ENCODE measurements around the gene INTS3. TPM values are rescaled to one million over a fixed set of nuclear protein-coding genes. Genes with fewer than 3 reads are reported as not detected.

INTS3 gene
- total and polyA plus RNA-seq, 2 of the 8 experiments (the other 6 are each of a cell fraction or from before 2014, with no cell fraction given), result 66.8 to 93.2 TPM

DNA sequence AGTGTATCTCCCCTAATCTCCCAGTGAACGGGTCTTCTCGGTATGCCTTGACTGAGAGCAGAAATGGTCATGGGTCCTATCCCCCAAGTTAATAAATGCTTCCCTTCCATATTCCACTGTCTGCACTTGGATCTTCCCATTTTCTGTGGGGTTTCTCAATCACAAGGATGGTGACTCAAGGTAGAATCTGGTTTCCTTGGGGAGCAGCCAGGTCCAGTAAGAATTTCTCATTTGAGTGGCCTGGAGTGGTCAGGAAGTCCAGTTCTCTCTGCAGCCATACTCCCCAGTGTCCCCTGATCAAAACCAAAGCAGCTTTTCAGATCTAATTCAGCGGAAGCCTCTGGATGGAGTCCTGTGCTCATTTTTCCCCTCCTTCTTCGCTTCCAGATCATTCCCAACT lies 32.6 kb downstream of the INTS3 start:
- Histone ChIP-seq H3K4me3 (ENCODE audit: extremely low read depth in 1 of 4, insufficient read depth in 2 of 4, low read depth in 3 of 4, low read length in 4 of 4) (no peak overlapping the region), H3K4ac (replicated peaks; ENCODE audit: insufficient read length, low read depth, low read length) (no peak overlapping the region), H2BK5ac (ENCODE audit: low read depth, low read length) (no peak overlapping the region), H4K91ac (replicated peaks; ENCODE audit: insufficient read length, low read length) (no peak overlapping the region), H3K9ac (replicated peaks in 1 of 4; ENCODE audit: extremely low read depth in 1 of 4, low read depth in 3 of 4, low read length in 3 of 4) (no peak overlapping the region), H4K5ac (ENCODE audit: insufficient read length, low read depth, low read length) (no peak overlapping the region), H3K4me1 (replicated peaks in 1 of 4; ENCODE audit: control insufficient read depth in 3 of 4, insufficient read depth in 4 of 4, low read length in 3 of 4) (no peaks in the 10 kb centered on the region), H3K9me3 (ENCODE audit: insufficient read depth in 2 of 2, low read depth in 1 of 2, low read length in 1 of 2) (no peaks in the 10 kb centered on the region), H2BK15ac (ENCODE audit: low read length) (no peak overlapping the region), H3K27me3 (replicated peaks in 1 of 4; ENCODE audit: control insufficient read depth in 3 of 4, extremely low read depth in 1 of 4, insufficient read depth in 3 of 4, low read length in 3 of 4) (no peaks in the 10 kb centered on the region), H2AFZ (ENCODE audit: low read length) (no peak overlapping the region), H3K79me2 (ENCODE audit: control insufficient read depth in 1 of 2, insufficient read depth in 2 of 2, low read length in 2 of 2) (no peaks in the 10 kb centered on the region), H3K18ac (ENCODE audit: extremely low read depth, low read length) (no peak overlapping the region), H3K56ac (replicated peaks; ENCODE audit: insufficient read length, low read depth, low read length) (no peak overlapping the region), H2AK5ac (ENCODE audit: low read depth, low read length) (no peak overlapping the region), H3K4me2 (ENCODE audit: insufficient read depth in 1 of 2, low read depth in 2 of 2, low read length in 2 of 2) (no peak overlapping the region), H2BK12ac (ENCODE audit: low read depth, low read length) (no peak overlapping the region), H3K23me2 (ENCODE audit: low read depth, low read length) (no peaks in the 10 kb centered on the region), H3K27ac (ENCODE audit: low read depth, low read length) (no peak overlapping the region), H3K79me1 (ENCODE audit: low read depth, low read length) (no peaks in the 10 kb centered on the region), H2BK20ac (ENCODE audit: low read length) (no peak overlapping the region), H3K36me3 (ENCODE audit: control insufficient read depth in 2 of 4, insufficient read depth in 4 of 4, low read length in 3 of 4) (peaks cover 30 to 64% (median 61%) of the 10 kb centered on the region in 4 experiments), H3K23ac (ENCODE audit: insufficient read length) (no peak overlapping the region), H2BK120ac (replicated peaks; ENCODE audit: low read depth, low read length) (no peak overlapping the region), H4K8ac (ENCODE audit: extremely low read depth, insufficient read depth, low read length) (no peak overlapping the region), H4K20me1 (replicated peaks in 1 of 2; ENCODE audit: control insufficient read depth in 1 of 2, insufficient read depth in 2 of 2, low read length in 2 of 2) (no peaks in the 10 kb centered on the region), H3K14ac (ENCODE audit: insufficient read length) (no peak overlapping the region)
- TF ChIP-seq FOSL1 (IDR thresholded peaks at IDR 0.05; ENCODE audit: insufficient read depth, low read depth, low read length) (no peak), SP1 (IDR thresholded peaks at IDR 0.05; ENCODE audit: low read depth, low read length) (no peak), SIX5 (IDR thresholded peaks at IDR 0.05; ENCODE audit: low read depth, low read length) (no peak), KDM1A (IDR thresholded peaks at IDR 0.05; ENCODE audit: borderline replicate concordance, low read length) (no peak), HDAC6 (IDR thresholded peaks at IDR 0.05; ENCODE audit: low read depth, low read length) (no peak), PHF8 (conservative IDR thresholded peaks at IDR 0.05; ENCODE audit: low read depth, low read length) (no peak), TEAD4 (IDR thresholded peaks at IDR 0.05; ENCODE audit: low read depth, low read length) (no peak), JUND (IDR thresholded peaks at IDR 0.05; ENCODE audit: low read length) (no peak), POLR2AphosphoS5 (IDR thresholded peaks at IDR 0.05; ENCODE audit: low read depth, low read length) (no peak), POLR2A (IDR thresholded peaks at IDR 0.05; ENCODE audit: control extremely low read depth in 1 of 2, low read depth in 2 of 2, low read length in 2 of 2) (no peak), SP2 (IDR thresholded peaks at IDR 0.05; ENCODE audit: low read length) (no peak), JUN (IDR thresholded peaks at IDR 0.05; ENCODE audit: low read depth, low read length) (no peak)
- TF ChIP-seq, protein P1, sequence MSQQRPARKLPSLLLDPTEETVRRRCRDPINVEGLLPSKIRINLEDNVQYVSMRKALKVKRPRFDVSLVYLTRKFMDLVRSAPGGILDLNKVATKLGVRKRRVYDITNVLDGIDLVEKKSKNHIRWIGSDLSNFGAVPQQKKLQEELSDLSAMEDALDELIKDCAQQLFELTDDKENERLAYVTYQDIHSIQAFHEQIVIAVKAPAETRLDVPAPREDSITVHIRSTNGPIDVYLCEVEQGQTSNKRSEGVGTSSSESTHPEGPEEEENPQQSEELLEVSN (IDR thresholded peaks at IDR 0.05), result no peak
- DNase-seq (ENCODE audit: low read depth in 1 of 2, low spot score in 2 of 2) (no peak), FAIRE-seq (no peak)
- 96% methylated on average over 4 of the region's 4 CpGs; no CpG with 5 or more reads in 1 of the 2 experiments for WGBS, 2 experiments (ENCODE audit: extremely low coverage in 1 of 2, insufficient coverage in 1 of 2, insufficient read length in 1 of 2, insufficient replicate concordance in 2 of 2, low coverage in 1 of 2, low lambda C conversion rate in 2 of 2, missing lambda C conversion rate in 1 of 2)
- CTCF ChIA-PET (ENCODE audit: partially characterized antibody), result interaction anchor here (1.0 to 16.7 kb wide), 5 partner anchors 8 to 185 kb away, joined by 3 to 190 read pairs (median 6); partner anchors contain the start of gene NPR1
- POLR2A ChIA-PET (ENCODE audit: partially characterized antibody), result interaction anchor here (0.8 to 3.3 kb wide), 6 partner anchors 10 to 62 kb away, joined by 3 to 12 read pairs (median 4); no protein-coding TSS in a partner anchor

Measured in H1 (cell line).